Mesendoderm (in vitro differentiated cells): ENCODE results near the gene ASPDH.
"Not testable (repeated sequence)": the region's sequence is repeated elsewhere in the genome, so short reads cannot be mapped to it uniquely, and the experiment has no call there.

Experiments used
- DNase-seq: peaks from one replicate; pipeline ENCODE4 v3.0.0; 2013
- H2AK5ac ChIP-seq: 2 replicates; pipeline ENCODE4 v1.6.1; 2013; ENCODE audit warnings: low read length, inconsistent platforms
- H2BK120ac ChIP-seq: 2 replicates; pipeline ENCODE4 v1.6.1; 2013; ENCODE audit warnings: low read depth, mild to moderate bottlenecking, low read length, moderate library complexity, mixed read lengths
- H2BK15ac ChIP-seq: replicated peaks from 2 replicates; pipeline ENCODE4 v1.6.1; 2013; ENCODE audit warnings: low read depth, mild to moderate bottlenecking, moderate library complexity
- H2BK5ac ChIP-seq: 2 replicates; pipeline ENCODE4 v1.6.1; 2013; ENCODE audit warnings: low read length, inconsistent platforms
- H3K18ac ChIP-seq: 2 replicates; pipeline ENCODE4 v1.6.1; 2013; ENCODE audit warnings: mild to moderate bottlenecking, low read length, mixed read lengths
- H3K23ac ChIP-seq: one replicate; pipeline ENCODE4 v1.6.1; 2013; ENCODE audit warnings: low read length
- H3K27ac ChIP-seq: 2 replicates; pipeline ENCODE4 v1.5.1; 2013; ENCODE audit warnings: low read depth, mild to moderate bottlenecking, inconsistent platforms, low read length, moderate library complexity
- H3K27me3 ChIP-seq: 2 replicates; pipeline ENCODE4 v1.6.1; 2013; ENCODE audit warnings: low read length, control low read depth, mild to moderate bottlenecking, inconsistent platforms; ENCODE audit not compliant: insufficient read depth, poor library complexity
- H3K36me3 ChIP-seq: 2 replicates; pipeline ENCODE4 v1.6.1; 2013; ENCODE audit warnings: low read length, inconsistent platforms; ENCODE audit not compliant: control insufficient read depth, insufficient read depth
- H3K4ac ChIP-seq: one replicate; pipeline ENCODE4 v1.6.1; 2013; ENCODE audit warnings: low read depth, mild to moderate bottlenecking, low read length, moderate library complexity
- H3K4me1 ChIP-seq: 2 replicates; pipeline ENCODE4 v1.6.1; 2013; ENCODE audit warnings: low read depth, low read length, inconsistent platforms; ENCODE audit not compliant: control insufficient read depth
- H3K4me2 ChIP-seq: 2 replicates; pipeline ENCODE4 v1.6.1; 2013; ENCODE audit warnings: low read length
- H3K4me3 ChIP-seq: 2 replicates; pipeline ENCODE4 v1.5.1; 2013; ENCODE audit warnings: mild to moderate bottlenecking, low read length
- H3K56ac ChIP-seq: one replicate; pipeline ENCODE4 v1.6.1; 2013; ENCODE audit warnings: low read length
- H3K79me1 ChIP-seq: 2 replicates; pipeline ENCODE4 v1.6.1; 2013; ENCODE audit warnings: low read length, inconsistent platforms
- H3K79me2 ChIP-seq: 2 replicates; pipeline ENCODE4 v1.6.1; 2013; ENCODE audit warnings: mild to moderate bottlenecking, low read length; ENCODE audit not compliant: control insufficient read depth, insufficient read depth
- H3K9ac ChIP-seq: 2 replicates; pipeline ENCODE4 v1.6.1; 2013; ENCODE audit warnings: low read length, inconsistent platforms
- H4K5ac ChIP-seq: one replicate; pipeline ENCODE4 v1.6.1; 2013; ENCODE audit warnings: low read length
- H4K8ac ChIP-seq: one replicate; pipeline ENCODE4 v1.6.1; 2013; ENCODE audit warnings: low read depth, mild to moderate bottlenecking, control low read depth, low read length, moderate library complexity
- WGBS: extraction: QIAGEN DNeasy Blood & Tissue Kit; methylation state at CpG from one replicate; pipeline ENCODE4 v1.1.7; 2013; ENCODE audit warnings: low lambda C conversion rate, missing lambda C conversion rate; ENCODE audit not compliant: insufficient coverage; ENCODE audit errors: extremely low coverage; 5-methylcytosine and 5-hydroxymethylcytosine counted together

The ASPDH gene

DNA sequence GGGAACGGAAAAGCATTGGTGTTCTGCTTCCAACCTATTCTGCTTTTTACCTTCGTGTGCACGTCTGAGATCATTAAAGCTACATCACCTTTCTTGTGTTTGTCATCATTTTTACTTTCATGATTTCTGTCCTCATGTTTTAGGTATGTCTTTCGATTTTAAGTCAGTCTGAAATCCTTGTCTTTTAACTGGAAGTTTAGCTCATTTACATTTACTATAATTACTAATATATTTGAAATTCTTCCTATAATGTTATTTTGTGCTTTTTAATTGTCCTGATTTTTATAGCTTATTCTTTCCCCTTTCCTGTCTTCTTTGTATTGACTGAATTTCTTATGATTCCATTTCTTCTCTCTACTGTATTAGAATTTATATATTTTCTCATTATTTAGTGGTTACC, 19.2 kb upstream of the ASPDH start:
- H3K79me2 ChIP-seq: no peaks in the 10 kb centered on the region
- DNase-seq: no peak
- H3K18ac ChIP-seq: no peak overlapping the region
- WGBS: no CpG with 5 or more reads among the region's 4 CpGs
- no peak overlapping the region for H4K5ac ChIP-seq
- no peaks in the 10 kb centered on the region for H3K36me3 ChIP-seq
- H4K8ac ChIP-seq: no peak overlapping the region
- H3K4me3 ChIP-seq: no peak overlapping the region
- H3K79me1 ChIP-seq: no peaks in the 10 kb centered on the region
- no peak overlapping the region for H3K23ac ChIP-seq
- H3K4me2 ChIP-seq: no peak overlapping the region
- no peak overlapping the region for H2BK15ac ChIP-seq
- H3K27me3 ChIP-seq: no peaks in the 10 kb centered on the region
- no peak overlapping the region for H3K9ac ChIP-seq
- no peak overlapping the region for H3K27ac ChIP-seq
- no peak overlapping the region for H3K56ac ChIP-seq
- no peak overlapping the region for H2AK5ac ChIP-seq
- no peaks in the 10 kb centered on the region for H3K4me1 ChIP-seq
- H2BK120ac ChIP-seq: no peak overlapping the region
- H3K4ac ChIP-seq: no peak overlapping the region
- no peak overlapping the region for H2BK5ac ChIP-seq

DNA sequence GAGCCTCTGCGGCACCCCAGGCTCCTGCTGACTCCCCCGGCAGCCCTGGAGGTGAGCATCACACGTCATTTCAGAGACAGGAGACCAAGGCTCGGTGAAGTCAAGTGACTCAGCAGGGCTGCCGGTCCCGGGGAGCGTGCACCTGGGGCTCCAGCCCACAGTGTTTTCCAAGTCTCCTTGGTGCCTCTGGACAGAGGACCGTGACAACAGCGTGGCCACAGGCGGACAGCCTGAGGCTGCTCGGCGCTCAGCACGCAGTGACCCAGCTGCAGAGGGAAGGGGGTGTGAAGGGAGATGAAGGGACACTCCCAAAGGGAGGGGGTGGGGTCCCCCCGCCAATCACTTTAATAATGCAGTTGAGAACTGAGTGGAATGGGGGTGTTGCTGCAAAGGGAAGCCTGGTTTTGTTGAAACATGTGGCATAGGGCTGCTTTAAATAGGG, 17.5 kb upstream of the ASPDH start:
- Histone ChIP-seq H2AK5ac (no peak overlapping the region), H3K18ac (no peak overlapping the region)

DNA sequence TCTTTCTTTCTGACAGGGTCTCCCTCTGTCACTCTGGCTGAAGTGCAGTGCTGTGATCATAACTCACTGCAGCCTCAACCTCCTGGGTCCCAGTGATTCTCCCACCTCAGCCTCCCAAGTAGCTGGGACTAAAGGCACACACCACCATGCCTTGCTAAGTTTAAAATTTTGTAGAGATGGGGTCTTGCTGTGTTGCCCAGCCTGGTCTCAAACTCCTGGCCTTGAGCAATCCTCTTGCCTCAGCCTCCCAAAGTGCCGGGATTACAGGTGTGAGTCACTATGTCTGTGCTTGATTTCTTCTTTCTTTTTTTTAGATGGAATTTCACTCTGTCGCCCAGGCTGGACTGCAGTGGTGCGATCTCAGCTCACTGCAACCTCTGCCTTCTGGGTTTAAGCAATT, 14.3 kb upstream of the ASPDH start:
- not testable (repeated sequence) for H3K79me2 ChIP-seq, H4K5ac ChIP-seq, H2BK5ac ChIP-seq, H3K27ac ChIP-seq, H3K4ac ChIP-seq, H3K18ac ChIP-seq, H3K56ac ChIP-seq, H3K4me3 ChIP-seq, H3K79me1 ChIP-seq, DNase-seq, H2BK120ac ChIP-seq, H3K27me3 ChIP-seq, H3K36me3 ChIP-seq, H3K4me1 ChIP-seq, H3K4me2 ChIP-seq, H3K9ac ChIP-seq, H4K8ac ChIP-seq, H2BK15ac ChIP-seq, H3K23ac ChIP-seq, H2AK5ac ChIP-seq
- WGBS: no CpG with 5 or more reads among the region's 3 CpGs

More for the DNA sequence above, 17.5 kb upstream of the ASPDH start:
- no peak overlapping the region for H2BK5ac ChIP-seq
- H3K27ac ChIP-seq: no peak overlapping the region
- WGBS: no CpG with 5 or more reads among the region's 14 CpGs
- no peak overlapping the region for H2BK120ac ChIP-seq
- no peak overlapping the region for H3K4ac ChIP-seq
- no peak overlapping the region for H3K23ac ChIP-seq
- DNase-seq: no peak
- no peak overlapping the region for H3K56ac ChIP-seq
- H4K8ac ChIP-seq: no peak overlapping the region
- H3K79me2 ChIP-seq: no peaks in the 10 kb centered on the region
- H3K79me1 ChIP-seq: no peaks in the 10 kb centered on the region
- H3K4me1 ChIP-seq: no peaks in the 10 kb centered on the region
- H4K5ac ChIP-seq: no peak overlapping the region
- H3K9ac ChIP-seq: no peak overlapping the region
- no peaks in the 10 kb centered on the region for H3K27me3 ChIP-seq
- no peak overlapping the region for H3K4me3 ChIP-seq
- no peak overlapping the region for H3K4me2 ChIP-seq
- H2BK15ac ChIP-seq: no peak overlapping the region
- H3K36me3 ChIP-seq: no peaks in the 10 kb centered on the region

DNA sequence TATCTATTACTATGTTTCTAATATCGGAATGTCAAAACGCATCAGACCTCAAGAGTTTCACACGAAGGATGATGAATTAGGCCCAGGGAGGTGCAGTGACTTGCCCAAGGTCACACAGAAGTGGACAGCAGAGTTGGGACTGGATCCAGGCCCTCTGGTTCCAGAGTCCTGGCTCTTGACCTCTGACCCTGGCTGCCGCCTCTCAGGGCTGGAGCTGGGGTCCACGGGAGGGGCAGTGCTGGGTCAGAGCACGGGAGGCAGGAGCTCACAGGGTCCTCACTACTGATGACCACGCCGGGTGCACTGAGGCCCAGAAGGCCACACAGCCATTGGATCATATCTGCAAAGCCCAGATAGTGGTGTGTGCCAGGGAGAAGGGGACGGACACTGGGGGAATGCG, 9.2 kb upstream of the ASPDH start:
- Histone ChIP-seq H2BK5ac (no peak overlapping the region), H3K79me2 (no peaks in the 10 kb centered on the region), H3K4me3 (no peak overlapping the region), H3K4ac (no peak overlapping the region), H3K56ac (no peak overlapping the region), H3K79me1 (no peaks in the 10 kb centered on the region), H3K36me3 (no peaks in the 10 kb centered on the region), H3K18ac (no peak overlapping the region), H4K8ac (no peak overlapping the region), H2BK15ac (no peak overlapping the region), H2BK120ac (no peak overlapping the region), H3K27me3 (no peaks in the 10 kb centered on the region), H4K5ac (no peak overlapping the region), H3K4me2 (no peak overlapping the region), H3K4me1 (no peaks in the 10 kb centered on the region), H3K27ac (no peak overlapping the region), H2AK5ac (no peak overlapping the region), H3K23ac (no peak overlapping the region), H3K9ac (no peak overlapping the region)
- no peak for DNase-seq
- no CpG with 5 or more reads among the region's 10 CpGs for WGBS

DNA sequence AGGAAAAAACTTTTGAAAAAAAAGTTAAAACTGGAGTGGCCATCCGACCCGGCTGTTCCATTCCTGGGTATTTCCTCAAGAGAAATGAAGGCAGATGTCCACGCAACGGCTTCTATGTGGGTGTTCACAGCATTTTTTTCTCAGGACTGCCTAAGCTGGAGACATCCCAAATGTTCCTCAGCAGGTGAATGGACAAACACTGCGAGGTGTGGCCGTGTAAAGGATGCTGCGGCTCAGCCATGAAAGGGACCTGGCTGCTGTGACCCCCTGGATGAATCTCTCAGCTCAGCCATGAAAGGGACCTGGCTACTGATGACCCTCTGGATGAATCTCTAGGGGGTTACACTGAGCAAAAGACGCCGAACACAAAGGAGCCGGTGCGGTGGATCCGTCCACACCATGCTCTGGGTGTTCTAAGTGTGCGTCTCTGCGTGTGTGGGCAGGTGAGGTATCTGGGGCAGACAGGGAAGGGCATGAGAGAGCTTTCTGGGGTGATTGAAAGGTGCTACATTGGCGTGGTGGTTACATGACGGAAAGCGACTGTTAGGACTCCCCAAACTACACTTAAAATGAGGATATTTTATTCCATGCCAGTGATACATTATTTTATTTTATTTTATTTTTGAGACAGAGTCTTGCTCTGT, 7.2 kb upstream of the ASPDH start:
- H3K9ac ChIP-seq: no peak overlapping the region
- H3K4ac ChIP-seq: no peak overlapping the region
- no peak overlapping the region for H3K27ac ChIP-seq
- no peak overlapping the region for H2AK5ac ChIP-seq
- no peak overlapping the region for H3K4me3 ChIP-seq
- H3K79me2 ChIP-seq: no peaks in the 10 kb centered on the region
- no peaks in the 10 kb centered on the region for H3K36me3 ChIP-seq
- no peaks in the 10 kb centered on the region for H3K4me1 ChIP-seq
- H3K56ac ChIP-seq: no peak overlapping the region
- H3K23ac ChIP-seq: no peak overlapping the region
- H3K79me1 ChIP-seq: no peaks in the 10 kb centered on the region
- no peak overlapping the region for H4K5ac ChIP-seq
- H3K18ac ChIP-seq: no peak overlapping the region
- no peak overlapping the region for H3K4me2 ChIP-seq
- no peak overlapping the region for H2BK5ac ChIP-seq
- no peak overlapping the region for H4K8ac ChIP-seq
- no CpG with 5 or more reads among the region's 17 CpGs for WGBS
- H2BK120ac ChIP-seq: no peak overlapping the region
- H3K27me3 ChIP-seq: no peaks in the 10 kb centered on the region
- no peak for DNase-seq
- H2BK15ac ChIP-seq: no peak overlapping the region

DNA sequence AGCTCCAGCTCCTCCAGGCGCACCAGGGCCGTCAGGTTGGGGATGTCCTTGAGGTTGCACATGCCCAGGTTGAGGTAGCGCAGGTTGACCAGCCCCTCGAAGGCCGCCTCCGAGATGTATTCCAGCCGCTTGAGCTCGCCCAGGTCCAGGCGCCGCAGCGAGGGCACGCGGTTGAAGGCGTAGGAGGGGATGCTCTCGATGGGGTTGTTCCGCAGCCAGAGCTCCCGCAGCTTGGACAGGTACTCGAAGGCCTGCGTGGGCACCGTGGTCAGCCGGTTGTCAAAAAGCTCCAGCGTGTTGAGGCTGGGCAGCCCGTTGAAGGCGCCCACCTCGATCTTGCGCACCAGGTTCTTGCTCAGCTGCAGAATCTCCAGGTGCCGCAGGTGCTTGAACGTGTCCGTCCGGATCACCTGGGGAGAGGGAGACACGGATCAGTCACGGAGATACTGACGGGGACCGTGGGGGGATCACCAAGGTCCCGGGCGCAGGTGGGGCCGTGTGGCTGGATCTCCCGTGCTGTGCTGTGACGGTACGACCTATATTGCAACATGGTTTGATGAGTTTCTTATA, 5.4 kb upstream of the ASPDH start:
- Histone ChIP-seq H3K4me3 (no peak overlapping the region), H2AK5ac (no peak overlapping the region), H3K56ac (no peak overlapping the region), H3K79me1 (no peaks in the 10 kb centered on the region), H3K36me3 (no peaks in the 10 kb centered on the region), H3K23ac (no peak overlapping the region), H3K4me2 (no peak overlapping the region), H3K27me3 (no peaks in the 10 kb centered on the region), H2BK5ac (no peak overlapping the region), H4K5ac (no peak overlapping the region), H3K79me2 (no peaks in the 10 kb centered on the region), H3K27ac (no peak overlapping the region), H4K8ac (no peak overlapping the region), H3K4ac (no peak overlapping the region), H2BK120ac (no peak overlapping the region), H2BK15ac (no peak overlapping the region), H3K9ac (no peak overlapping the region), H3K18ac (no peak overlapping the region), H3K4me1 (no peaks in the 10 kb centered on the region)
- WGBS: no CpG with 5 or more reads among the region's 40 CpGs
- no peak for DNase-seq
